ENCODE measurements around the gene NHLRC2.
"Not testable (repeated sequence)": the region's sequence is repeated elsewhere in the genome, so short reads cannot be mapped to it uniquely, and the experiment has no call there.

The NHLRC2 gene

GRCh38 chr10:113914956-113915355 is 60.5 kb downstream of the NHLRC2 start:
- no peak for DNase-seq

- DNase-seq, result no peak
Measured at GRCh38 chr10:113915540-113915939, 61.1 kb downstream of the NHLRC2 start.

GRCh38 chr10:113916053-113916452 is 61.6 kb downstream of the NHLRC2 start:
- DNase-seq, result no peak

- no peak for DNase-seq
Measured at GRCh38 chr10:113917636-113918035, 63.2 kb downstream of the NHLRC2 start.

GRCh38 chr10:113920114-113920513 is 65.7 kb downstream of the NHLRC2 start:
- DNase-seq, result no peak

DNA sequence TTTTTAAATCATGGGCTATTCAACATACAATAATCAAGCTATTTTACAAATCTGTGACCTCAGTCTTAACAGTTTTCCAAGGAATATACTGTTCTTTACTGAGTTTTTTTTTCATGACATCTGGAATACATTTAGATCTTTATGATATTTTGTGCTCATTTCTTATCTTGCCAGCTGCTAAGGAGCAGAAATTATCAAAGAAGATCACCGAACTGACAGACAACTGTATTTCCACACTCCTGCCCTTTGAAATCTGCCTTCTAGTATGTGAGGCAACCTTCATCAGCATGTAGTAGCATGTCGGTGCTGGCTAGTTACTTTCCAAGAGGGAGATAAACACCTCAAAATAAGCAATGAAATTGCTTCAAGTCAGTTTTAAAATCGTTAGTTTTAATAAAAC is 66.4 kb downstream of the NHLRC2 start:
- no peak for DNase-seq

GRCh38 chr10:113921561-113922370 is 67.3 kb downstream of the NHLRC2 start:
- peak; percentile 22 for DNase-seq

GRCh38 chr10:113922787-113923570 is 68.5 kb downstream of the NHLRC2 start:
- no peak for DNase-seq

- no peak for DNase-seq
Measured at GRCh38 chr10:113924186-113924585, 69.7 kb downstream of the NHLRC2 start.

DNA sequence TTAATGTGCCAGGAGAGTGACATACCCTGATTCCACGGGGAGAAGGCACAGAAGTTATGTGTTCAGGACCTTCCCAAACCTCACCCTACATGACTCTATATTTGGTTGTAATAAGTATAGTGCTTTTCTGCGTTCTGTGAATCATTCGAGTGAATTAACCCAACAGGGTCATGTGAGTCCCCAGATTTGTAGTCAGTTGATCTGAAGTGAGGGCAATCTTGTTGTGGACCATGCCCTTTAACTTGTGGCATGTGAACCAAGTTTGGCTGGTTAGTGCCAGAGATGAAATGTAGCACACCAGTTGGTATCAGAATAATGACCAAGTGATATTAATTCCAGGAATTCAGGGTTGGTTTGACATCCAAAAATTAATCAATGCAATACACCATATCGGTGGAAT is 70.2 kb downstream of the NHLRC2 start:
- no peak for DNase-seq

DNA sequence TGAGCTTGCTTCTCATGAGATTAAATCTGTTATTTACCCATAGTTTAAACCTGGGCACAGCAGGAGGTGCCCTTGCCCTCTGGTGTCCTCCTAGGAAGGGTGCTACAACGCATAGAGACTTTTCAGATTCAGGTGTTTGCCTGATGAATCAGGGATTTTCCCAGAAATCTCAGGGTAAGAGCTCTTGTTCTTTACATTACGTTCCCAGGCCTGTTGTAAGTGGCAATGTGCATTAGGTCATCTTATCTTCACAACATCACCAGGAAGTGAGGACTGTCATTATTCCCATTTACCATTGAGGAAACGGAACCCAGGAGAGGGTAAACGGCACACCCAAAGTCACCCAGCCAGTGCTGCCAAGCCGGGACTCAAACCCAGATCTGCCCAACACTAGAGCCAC is 73.0 kb downstream of the NHLRC2 start:
- DNase-seq, result no peak

DNA sequence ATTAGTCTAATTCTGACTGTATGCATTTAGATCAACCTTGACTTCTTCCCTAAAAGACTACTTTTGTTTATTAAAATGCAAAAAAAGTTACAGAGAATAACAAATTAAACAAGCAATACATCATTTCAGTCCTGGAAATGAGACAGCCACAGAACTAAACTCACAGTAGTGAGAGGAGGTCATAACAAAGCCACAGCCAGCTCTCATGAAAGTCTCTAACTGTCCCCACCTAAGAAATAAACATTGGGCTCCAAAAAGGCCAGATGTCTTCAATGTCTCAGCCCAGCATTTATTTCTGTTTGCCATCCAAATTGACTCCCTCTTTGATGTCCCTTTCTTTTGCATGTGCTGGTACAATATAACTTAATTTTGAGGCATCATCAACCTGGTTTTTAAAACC is 74.4 kb downstream of the NHLRC2 start:
- DNase-seq, result no peak

GRCh38 chr10:113929522-113929921 is 75.1 kb downstream of the NHLRC2 start:
- DNase-seq, result no peak

GRCh38 chr10:113930482-113931057 is 76.1 kb downstream of the NHLRC2 start:
- DNase-seq, result no peak

GRCh38 chr10:113932854-113933253 is 78.4 kb downstream of the NHLRC2 start:
- no peak for DNase-seq

DNA sequence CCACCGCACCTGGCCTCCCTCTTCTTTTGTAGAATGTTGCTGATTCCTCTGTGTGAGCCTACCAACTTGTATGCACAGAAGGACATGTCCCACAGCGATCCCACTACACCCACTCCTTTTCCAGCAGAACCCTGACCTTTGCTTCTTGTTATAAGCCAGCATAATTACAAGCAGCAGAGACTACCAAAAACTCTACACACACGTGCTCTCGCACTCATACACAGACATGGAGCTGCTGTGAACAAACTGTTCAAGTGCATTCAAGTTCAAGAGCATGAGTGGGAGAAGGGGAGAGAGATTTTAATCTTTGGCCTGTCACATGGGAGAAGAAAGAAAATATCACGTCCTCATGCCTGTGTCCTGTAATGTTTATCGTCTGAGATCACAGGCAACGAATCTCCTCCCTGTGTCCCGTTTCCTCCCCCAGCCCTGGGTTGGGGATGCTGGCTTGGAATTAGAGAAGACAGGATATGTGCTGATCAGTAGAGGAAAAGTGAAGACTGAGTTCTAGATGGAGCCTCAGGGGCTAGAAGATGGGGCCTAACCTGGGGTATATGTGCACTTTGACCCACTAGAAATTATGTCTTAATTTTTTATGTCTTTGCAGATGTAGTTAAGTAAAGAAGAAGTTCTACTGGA is 79.6 kb downstream of the NHLRC2 start:
- DNase-seq, result no peak

DNA sequence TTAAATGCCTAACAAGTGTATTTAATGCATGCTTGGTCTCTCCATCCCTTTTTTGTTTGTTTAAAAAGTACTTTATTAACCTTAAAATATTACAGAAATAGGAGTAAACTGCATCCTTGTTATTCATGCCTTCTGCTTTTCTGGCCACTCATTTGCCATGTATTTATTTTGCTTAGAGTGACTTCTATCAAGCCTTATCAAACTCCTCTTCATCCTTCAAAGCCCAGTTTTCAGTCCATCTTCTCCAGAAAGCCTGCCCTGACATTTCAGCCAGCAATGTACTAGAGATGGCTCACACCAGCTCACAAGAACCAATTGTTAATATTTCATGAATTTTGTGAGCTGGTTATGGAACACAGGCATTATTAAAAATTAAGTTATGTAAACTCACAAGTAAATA is 82.8 kb downstream of the NHLRC2 start:
- no peak for DNase-seq

GRCh38 chr10:113937756-113938155 is 83.3 kb downstream of the NHLRC2 start:
- DNase-seq, result no peak

DNA sequence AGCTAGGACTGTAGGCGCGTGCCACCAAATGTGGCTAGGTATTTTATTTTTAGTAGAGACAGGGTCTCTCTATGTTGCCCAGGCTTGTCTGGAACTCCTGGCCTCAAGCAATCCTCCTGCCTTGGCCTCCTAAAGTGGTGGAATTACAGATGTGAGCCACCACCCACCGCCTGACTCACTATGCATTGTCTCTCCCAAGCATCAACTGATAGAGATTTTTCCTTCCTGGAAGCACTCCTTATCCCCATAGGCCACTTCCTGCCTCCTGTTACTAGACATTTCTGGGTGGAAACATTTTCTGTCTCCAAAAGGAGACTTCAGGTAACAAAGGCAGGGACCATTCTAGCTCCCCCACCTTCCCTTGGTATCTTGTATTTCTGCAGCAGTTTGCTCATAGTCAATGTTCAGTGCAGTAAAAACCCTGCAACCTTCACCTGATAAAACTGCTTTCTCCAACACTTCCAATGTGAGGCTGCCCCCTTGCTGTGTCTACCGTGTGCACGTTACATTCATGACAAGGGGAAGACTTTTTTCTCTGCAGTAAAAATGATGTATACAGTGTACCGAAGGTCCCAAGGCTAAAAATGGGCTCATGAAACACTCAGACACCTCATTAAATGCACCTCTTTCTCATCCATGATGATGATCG is 84.9 kb downstream of the NHLRC2 start:
- DNase-seq, result no peak

- no peak for DNase-seq
Measured at GRCh38 chr10:113941140-113941539, 86.7 kb downstream of the NHLRC2 start.

DNA sequence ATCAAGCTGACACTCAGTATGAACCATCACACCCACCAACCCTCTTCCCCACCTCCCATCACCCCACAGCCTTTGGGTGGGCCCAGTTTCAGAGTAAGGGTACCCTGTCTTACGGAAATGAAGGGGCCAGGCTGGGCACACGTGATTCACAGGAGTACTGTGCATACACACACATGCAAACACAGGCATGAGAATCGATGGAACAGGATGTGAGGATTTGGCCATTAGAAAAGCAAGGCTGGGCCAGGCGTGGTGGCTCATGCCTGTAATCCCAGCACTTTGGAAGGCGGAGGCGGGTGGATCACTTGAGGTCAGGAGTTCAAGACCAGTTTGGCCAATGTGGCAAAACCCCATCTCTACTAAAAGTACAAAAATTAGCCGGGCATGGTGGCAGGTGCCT is 88.7 kb downstream of the NHLRC2 start:
- DNase-seq, result not testable (repeated sequence)

GRCh38 chr10:113945075-113945686 is 90.7 kb downstream of the NHLRC2 start:
- no peak for DNase-seq
